Peyer's patch (tissue), 4 donors: ENCODE measurements around the gene SPINK7.

ENCODE experiments used
- CTCF ChIP-seq, 6 experiments: fragments of 450-650 bp in 4 of 6; fragments of 200-600 bp in 2 of 6; sonication (generic) in 1 of 6; IDR thresholded peaks; one replicate each; pipeline ENCODE4 v1.5.1; 2017 to 2019; ENCODE audit warnings: antibody characterized with exemption in 6 of 6, mild to moderate bottlenecking in 3 of 6, moderate library complexity in 1 of 6
- POLR2A ChIP-seq, 2 donors: fragments of 450-650 bp; IDR thresholded peaks; one replicate each; pipeline ENCODE4 v1.5.1; 2017; ENCODE audit warnings: antibody characterized with exemption in 2 of 2, mild to moderate bottlenecking in 2 of 2, moderate library complexity in 2 of 2

GRCh38 chr5:148268566-148268965 is 43.7 kb upstream of the SPINK7 start, which contains the start of gene SPINK13:
- TF ChIP-seq CTCF (IDR thresholded peaks at IDR 0.05): no peak
- no peak for TF ChIP-seq POLR2A (IDR thresholded peaks at IDR 0.05)
